Measurements from ENCODE around the gene UVRAG. TPM values are rescaled to one million over a fixed set of nuclear protein-coding genes. Genes with fewer than 3 reads are reported as not detected.
"Not testable (repeated sequence)": the region's sequence is repeated elsewhere in the genome, so short reads cannot be mapped to it uniquely, and the experiment has no call there.

UVRAG gene
- total RNA-seq, 1 donor from 2014 or later, result 24.7 TPM

GRCh38 chr11:75880343-75880742, 65.3 kb downstream of the UVRAG start:
- not testable (repeated sequence) for DNase-seq

- no peak for DNase-seq
Observed at GRCh38 chr11:75884321-75884720, 69.3 kb downstream of the UVRAG start.

- no peak for DNase-seq
Observed at GRCh38 chr11:75888416-75888815, 73.4 kb downstream of the UVRAG start.

- no peak for DNase-seq
Observed at GRCh38 chr11:75891947-75892739, 77.1 kb downstream of the UVRAG start.

- no peak for DNase-seq
Observed at GRCh38 chr11:75893251-75893650, 78.2 kb downstream of the UVRAG start.

- no peak for DNase-seq
Observed at GRCh38 chr11:75894036-75894585, 79.1 kb downstream of the UVRAG start.

- DNase-seq, result peak; percentile 80
Observed at GRCh38 chr11:75896843-75897419, 81.9 kb downstream of the UVRAG start.

- no peak for DNase-seq
Observed at GRCh38 chr11:75898871-75899270, 83.9 kb downstream of the UVRAG start.

- peak; percentile 80 for DNase-seq
Observed at GRCh38 chr11:75899806-75900205, 84.8 kb downstream of the UVRAG start.

GRCh38 chr11:75900848-75901247, 85.8 kb downstream of the UVRAG start:
- DNase-seq, result peak; percentile 30

- no peak for DNase-seq
Observed at GRCh38 chr11:75902631-75903030, 87.6 kb downstream of the UVRAG start.

- no peak for DNase-seq
Observed at GRCh38 chr11:75903276-75903675, 88.3 kb downstream of the UVRAG start.

- DNase-seq, result no peak
Observed at GRCh38 chr11:75905434-75905833, 90.4 kb downstream of the UVRAG start.

- DNase-seq, result no peak
Observed at GRCh38 chr11:75907906-75908527, 93.0 kb downstream of the UVRAG start.

- no peak for DNase-seq
Observed at GRCh38 chr11:75910426-75911145, 95.6 kb downstream of the UVRAG start.

- DNase-seq, result no peak
Observed at GRCh38 chr11:75911459-75911858, 96.4 kb downstream of the UVRAG start.

GRCh38 chr11:75913984-75914383, 99.0 kb downstream of the UVRAG start:
- DNase-seq, result no peak

- no peak for DNase-seq
Observed at GRCh38 chr11:75916882-75917281, 101.9 kb downstream of the UVRAG start.

GRCh38 chr11:75918331-75918730, 103.3 kb downstream of the UVRAG start:
- DNase-seq, result no peak

GRCh38 chr11:75919525-75919924, 104.5 kb downstream of the UVRAG start:
- DNase-seq, result peak; percentile 44

GRCh38 chr11:75920848-75921247, 105.8 kb downstream of the UVRAG start:
- no peak for DNase-seq

- no peak for DNase-seq
Observed at GRCh38 chr11:75921808-75922207, 106.8 kb downstream of the UVRAG start.

Data from tongue (tissue), 2 donors.